ENCODE data around the gene DENND2A.

DENND2A gene

DNA sequence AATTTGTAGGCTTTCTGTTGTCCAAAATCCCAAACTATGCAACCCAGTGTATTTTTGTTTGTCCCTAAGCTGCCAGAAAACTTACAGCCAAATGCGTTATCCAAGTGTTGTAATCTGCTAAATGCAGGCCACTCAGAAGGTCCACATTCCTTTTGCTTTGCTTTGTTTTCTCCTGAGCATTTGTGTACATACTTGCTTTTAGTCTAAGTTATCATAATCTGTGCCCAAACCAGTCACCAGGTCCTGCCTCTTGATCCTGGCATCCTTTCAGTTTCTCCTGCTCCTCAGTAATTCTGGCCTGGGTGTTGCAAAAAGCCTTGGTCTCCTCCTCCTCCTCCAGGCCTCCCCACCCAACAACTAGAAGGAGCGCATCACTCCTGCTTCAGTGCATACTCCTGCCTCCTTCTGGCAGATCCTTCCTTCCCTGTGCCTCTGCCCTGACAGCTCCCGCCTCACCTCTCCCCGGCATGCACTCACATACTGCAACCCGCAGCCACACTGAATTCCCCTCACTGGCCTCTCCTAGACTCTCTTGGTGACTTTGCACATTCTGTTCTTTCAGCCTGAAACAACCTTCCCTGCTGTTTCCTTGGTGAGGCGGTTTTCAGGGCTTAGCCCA lies 2.3 kb downstream of the DENND2A start:
- no peak for DNase-seq (ENCODE audit: low read depth)
- TF ChIP-seq CTCF (IDR thresholded peaks at IDR 0.05; ENCODE audit: low read depth, low read length): no peak
- TF ChIP-seq POLR2A (IDR thresholded peaks at IDR 0.05; ENCODE audit: extremely low read depth, insufficient read length): no peak
- no peak for TF ChIP-seq MYC (IDR thresholded peaks at IDR 0.05; ENCODE audit: low read depth, low read length)
- TF ChIP-seq, protein P1, sequence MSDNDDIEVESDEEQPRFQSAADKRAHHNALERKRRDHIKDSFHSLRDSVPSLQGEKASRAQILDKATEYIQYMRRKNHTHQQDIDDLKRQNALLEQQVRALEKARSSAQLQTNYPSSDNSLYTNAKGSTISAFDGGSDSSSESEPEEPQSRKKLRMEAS (IDR thresholded peaks at IDR 0.05; ENCODE audit: low read depth, low read length): no peak
- no peak overlapping the region for H3K4me3 ChIP-seq (ENCODE audit: low read depth, low read length)

DNA sequence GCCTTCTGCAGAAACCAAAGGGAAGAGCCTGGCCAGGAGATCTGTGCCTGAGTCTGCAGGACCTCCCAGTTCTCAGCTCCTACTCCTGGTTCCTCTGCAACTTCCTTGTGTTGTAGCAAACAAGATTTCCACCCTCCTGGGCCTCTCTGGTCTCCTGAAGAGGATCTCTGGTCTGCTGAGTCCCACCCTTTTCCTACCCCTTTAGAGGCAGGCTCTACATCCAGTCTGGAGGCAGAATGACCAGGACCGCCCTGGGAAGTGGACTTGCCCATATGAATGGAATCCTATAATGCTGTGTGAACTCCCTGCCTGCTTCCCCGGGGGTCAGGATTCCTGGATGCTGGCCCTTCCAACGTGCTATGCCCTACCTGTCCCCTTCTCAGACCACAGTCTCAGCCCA lies 3.2 kb downstream of the DENND2A start:
- no peak for TF ChIP-seq CTCF (IDR thresholded peaks at IDR 0.05; ENCODE audit: low read depth, low read length)
- no peak for TF ChIP-seq MYC (IDR thresholded peaks at IDR 0.05; ENCODE audit: low read depth, low read length)
- TF ChIP-seq, protein P1 (IDR thresholded peaks at IDR 0.05; ENCODE audit: low read depth, low read length): no peak
- TF ChIP-seq POLR2A (IDR thresholded peaks at IDR 0.05; ENCODE audit: extremely low read depth, insufficient read length): no peak

GRCh38 chr7:140635816-140636215 lies 4.8 kb downstream of the DENND2A start:
- DNase-seq (ENCODE audit: low read depth): no peak
- no peak overlapping the region for H3K4me3 ChIP-seq (ENCODE audit: low read depth, low read length)
- TF ChIP-seq MYC (IDR thresholded peaks at IDR 0.05; ENCODE audit: low read depth, low read length): no peak
- TF ChIP-seq, protein P1 (IDR thresholded peaks at IDR 0.05; ENCODE audit: low read depth, low read length): no peak
- TF ChIP-seq CTCF (IDR thresholded peaks at IDR 0.05; ENCODE audit: low read depth, low read length): no peak
- no peak for TF ChIP-seq POLR2A (IDR thresholded peaks at IDR 0.05; ENCODE audit: extremely low read depth, insufficient read length)

More for the DNA sequence above, 3.2 kb downstream of the DENND2A start:
- H3K4me3 ChIP-seq (ENCODE audit: low read depth, low read length): no peak overlapping the region
- no peak for DNase-seq (ENCODE audit: low read depth)

- no peak for DNase-seq (ENCODE audit: low read depth)
- no peak for TF ChIP-seq POLR2A (IDR thresholded peaks at IDR 0.05; ENCODE audit: extremely low read depth, insufficient read length)
- TF ChIP-seq, protein P1 (IDR thresholded peaks at IDR 0.05; ENCODE audit: low read depth, low read length): no peak
- no peak for TF ChIP-seq CTCF (IDR thresholded peaks at IDR 0.05; ENCODE audit: low read depth, low read length)
- no peak for TF ChIP-seq MYC (IDR thresholded peaks at IDR 0.05; ENCODE audit: low read depth, low read length)
- H3K4me3 ChIP-seq (ENCODE audit: low read depth, low read length): no peak overlapping the region
These were observed 5.3 kb downstream of the DENND2A start for GRCh38 chr7:140635345-140635744.

GRCh38 chr7:140631602-140632001 lies 9.0 kb downstream of the DENND2A start:
- no peak overlapping the region for H3K4me3 ChIP-seq (ENCODE audit: low read depth, low read length)
- DNase-seq (ENCODE audit: low read depth): no peak
- TF ChIP-seq, protein P1 (IDR thresholded peaks at IDR 0.05; ENCODE audit: low read depth, low read length): no peak
- TF ChIP-seq POLR2A (IDR thresholded peaks at IDR 0.05; ENCODE audit: extremely low read depth, insufficient read length): no peak
- TF ChIP-seq CTCF (IDR thresholded peaks at IDR 0.05; ENCODE audit: low read depth, low read length): no peak
- no peak for TF ChIP-seq MYC (IDR thresholded peaks at IDR 0.05; ENCODE audit: low read depth, low read length)

Measured in NB4 (cell line).